Measurements from ENCODE around the gene LRRC51.

DNA sequence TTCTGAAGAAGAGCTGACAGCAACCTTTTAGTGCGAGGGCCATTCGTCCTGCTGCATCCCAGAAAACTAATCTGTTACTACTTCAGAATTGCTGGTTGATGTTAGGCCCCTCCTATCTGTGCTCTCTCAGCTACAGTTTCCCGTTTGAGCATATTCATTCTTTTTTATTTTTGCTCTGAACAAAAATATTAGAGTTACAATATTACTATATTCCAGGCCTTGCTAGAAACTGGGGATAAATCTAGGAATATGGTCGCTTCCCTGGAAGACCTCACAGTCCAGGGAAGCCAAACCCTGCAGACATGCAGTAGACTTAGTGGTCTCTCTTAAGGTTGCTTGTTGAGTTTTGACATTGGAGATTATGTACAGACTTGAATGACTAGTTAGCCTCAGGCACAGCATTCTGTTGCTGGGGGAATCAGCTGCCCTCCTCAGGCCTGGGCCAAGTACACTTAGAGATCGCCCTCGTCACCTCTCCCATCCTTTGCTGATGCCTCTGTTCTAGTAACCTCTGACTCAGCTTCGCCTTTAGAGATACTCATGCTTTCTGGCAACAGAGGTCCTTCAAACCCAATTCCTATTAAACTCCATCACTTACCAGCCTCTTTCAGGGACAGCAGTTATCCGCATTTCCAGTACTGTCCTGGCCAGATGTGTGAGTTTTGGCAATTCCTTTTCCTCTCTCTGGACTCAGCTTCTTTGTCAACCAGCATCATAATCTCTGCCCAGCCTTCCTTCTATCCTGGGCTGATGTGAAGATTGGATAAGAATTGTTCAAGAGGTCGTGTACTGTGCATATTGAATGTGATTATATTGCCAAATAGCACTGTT lies 32.5 kb downstream of the LRRC51 start:
- TF ChIP-seq, protein P1, sequence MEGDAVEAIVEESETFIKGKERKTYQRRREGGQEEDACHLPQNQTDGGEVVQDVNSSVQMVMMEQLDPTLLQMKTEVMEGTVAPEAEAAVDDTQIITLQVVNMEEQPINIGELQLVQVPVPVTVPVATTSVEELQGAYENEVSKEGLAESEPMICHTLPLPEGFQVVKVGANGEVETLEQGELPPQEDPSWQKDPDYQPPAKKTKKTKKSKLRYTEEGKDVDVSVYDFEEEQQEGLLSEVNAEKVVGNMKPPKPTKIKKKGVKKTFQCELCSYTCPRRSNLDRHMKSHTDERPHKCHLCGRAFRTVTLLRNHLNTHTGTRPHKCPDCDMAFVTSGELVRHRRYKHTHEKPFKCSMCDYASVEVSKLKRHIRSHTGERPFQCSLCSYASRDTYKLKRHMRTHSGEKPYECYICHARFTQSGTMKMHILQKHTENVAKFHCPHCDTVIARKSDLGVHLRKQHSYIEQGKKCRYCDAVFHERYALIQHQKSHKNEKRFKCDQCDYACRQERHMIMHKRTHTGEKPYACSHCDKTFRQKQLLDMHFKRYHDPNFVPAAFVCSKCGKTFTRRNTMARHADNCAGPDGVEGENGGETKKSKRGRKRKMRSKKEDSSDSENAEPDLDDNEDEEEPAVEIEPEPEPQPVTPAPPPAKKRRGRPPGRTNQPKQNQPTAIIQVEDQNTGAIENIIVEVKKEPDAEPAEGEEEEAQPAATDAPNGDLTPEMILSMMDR (IDR thresholded peaks at IDR 0.05): no peak
- TF ChIP-seq POLR2AphosphoS5 (IDR thresholded peaks at IDR 0.05) (no peak), POLR2A (IDR thresholded peaks at IDR 0.05) (no peak)

All from transverse colon (tissue), 4 donors.